NCI-H1048 (cell line): ENCODE results near the gene DENND4C.
A peak's percentile ranks its signal among the peaks of the same experiment; 100 is the strongest.
"Not testable (repeated sequence)": the region's sequence is repeated elsewhere in the genome, so short reads cannot be mapped to it uniquely, and the experiment has no call there.

Experiments
- DNase-seq: peaks from one replicate; lab custom pipeline; 2025; lab: John Stamatoyannopoulos, UW

DENND4C gene

GRCh38 chr9:19230355-19231125 is at the start of gene DENND4C:
Gene DENND4C (plus strand): TSS chr9:19230693. CDS start chr9:19276175, 45,482 bp downstream.
- peak; percentile 9 for DNase-seq

DNA sequence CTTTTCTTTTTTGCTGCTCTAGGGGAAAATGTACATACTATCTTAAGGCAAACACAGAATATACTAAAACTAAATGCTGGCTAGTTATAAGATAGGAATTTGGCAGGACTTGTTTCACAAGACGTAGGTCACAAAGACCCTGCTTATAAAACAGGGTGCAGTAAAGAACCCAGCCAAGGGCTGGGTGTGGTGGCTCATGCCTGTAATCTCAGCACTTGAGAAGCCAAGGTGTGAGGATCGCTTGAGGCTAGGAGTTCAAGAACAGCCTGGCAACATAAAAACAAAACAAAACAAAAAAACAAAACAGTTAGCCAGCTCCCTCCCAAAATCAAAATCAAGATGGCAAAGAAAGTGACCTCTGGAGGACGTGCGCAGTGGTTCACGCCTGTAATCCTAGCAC is 49.5 kb upstream of the DENND4C start:
- no peak for DNase-seq

DNA sequence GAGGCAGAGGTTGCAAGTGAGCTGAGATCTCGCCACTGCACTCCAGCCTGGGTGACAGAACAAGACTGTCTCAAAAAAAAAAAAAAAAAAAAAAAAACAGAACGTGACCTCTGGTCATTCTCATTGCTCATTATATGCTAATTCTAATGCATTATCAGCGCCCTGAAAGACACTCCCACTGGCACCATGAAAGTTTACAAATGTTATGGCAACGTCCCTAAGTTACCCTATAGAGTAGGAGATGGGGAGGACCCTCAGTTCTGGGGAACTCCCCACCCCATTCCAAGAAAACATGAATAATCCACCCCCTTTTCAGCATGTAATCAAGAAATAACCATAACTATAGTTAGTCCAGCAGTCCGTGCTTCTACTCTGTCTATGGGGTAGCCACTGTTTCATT is 48.9 kb upstream of the DENND4C start:
- no peak for DNase-seq

GRCh38 chr9:19184144-19184917 is 46.2 kb upstream of the DENND4C start:
- no peak for DNase-seq

DNA sequence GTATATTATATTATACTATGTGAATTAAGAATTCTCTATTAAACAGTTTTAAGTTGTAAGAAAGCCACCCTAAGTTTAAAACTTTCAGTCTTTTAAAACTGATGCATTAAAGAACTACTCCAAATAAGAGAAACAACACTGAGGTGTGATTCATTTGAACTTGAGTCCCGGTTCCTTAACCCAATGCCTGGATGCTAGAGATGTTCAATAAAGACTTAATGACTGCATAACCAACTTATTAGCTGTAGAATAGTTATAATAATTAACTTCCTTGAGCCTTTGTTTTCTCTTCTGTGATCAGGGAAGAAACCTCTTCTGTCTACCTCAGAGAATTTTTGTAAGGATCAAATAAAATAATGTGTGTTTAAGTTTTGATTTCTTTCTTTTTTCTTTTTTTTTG is 45.3 kb upstream of the DENND4C start:
- DNase-seq: no peak

- no peak for DNase-seq
These were observed 44.3 kb upstream of the DENND4C start for GRCh38 chr9:19186232-19186631.

GRCh38 chr9:19188771-19189170 is 41.7 kb upstream of the DENND4C start:
- DNase-seq: no peak

- no peak for DNase-seq
These were observed 38.1 kb upstream of the DENND4C start for GRCh38 chr9:19192202-19193028.

- no peak for DNase-seq
These were observed 37.5 kb upstream of the DENND4C start for GRCh38 chr9:19193029-19193324.

- DNase-seq: not testable (repeated sequence)
These were observed 37.0 kb upstream of the DENND4C start for GRCh38 chr9:19193358-19193973.

DNA sequence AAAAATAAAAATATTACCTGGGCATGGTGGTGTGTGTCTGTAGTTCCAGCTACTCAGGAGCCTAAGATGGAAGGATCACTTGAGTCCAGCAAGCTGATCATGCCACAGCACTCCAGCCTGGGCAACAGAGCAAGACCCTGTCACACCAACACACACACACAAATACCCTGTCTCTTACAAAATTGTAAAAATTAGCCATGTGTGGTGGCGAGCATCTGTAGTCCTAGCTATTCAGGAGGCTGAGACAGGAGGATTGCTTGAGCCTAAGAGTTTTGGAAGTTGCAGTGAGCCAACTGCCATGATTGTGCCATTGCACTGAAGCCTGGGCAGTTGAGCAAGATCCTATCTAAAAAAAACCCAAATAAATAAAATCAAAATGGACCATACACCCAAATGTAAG is 32.1 kb upstream of the DENND4C start:
- DNase-seq: no peak

- DNase-seq: no peak
These were observed 31.5 kb upstream of the DENND4C start for GRCh38 chr9:19199012-19199411.

DNA sequence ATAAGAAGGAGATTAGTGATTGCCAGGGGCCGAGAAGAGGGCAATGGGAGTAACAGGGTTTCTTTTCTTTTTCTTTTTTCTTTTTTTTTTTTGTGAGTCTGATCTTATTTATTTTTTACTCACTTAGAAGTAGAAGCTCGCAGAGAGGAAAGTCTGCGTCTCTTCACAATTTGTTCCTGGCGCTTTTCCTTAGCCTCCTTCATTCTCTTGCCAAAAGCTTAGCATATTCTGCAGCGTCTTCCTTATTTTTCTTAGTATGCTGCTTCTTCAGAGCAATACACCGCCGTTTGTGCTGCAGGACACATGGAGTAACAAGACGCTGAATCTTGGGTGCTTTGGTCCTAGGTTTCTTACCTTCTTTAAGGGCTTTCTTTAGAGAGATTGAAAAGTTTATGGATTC is 30.3 kb upstream of the DENND4C start:
- no peak for DNase-seq

GRCh38 chr9:19201899-19202891 is 28.3 kb upstream of the DENND4C start:
- no peak for DNase-seq

DNA sequence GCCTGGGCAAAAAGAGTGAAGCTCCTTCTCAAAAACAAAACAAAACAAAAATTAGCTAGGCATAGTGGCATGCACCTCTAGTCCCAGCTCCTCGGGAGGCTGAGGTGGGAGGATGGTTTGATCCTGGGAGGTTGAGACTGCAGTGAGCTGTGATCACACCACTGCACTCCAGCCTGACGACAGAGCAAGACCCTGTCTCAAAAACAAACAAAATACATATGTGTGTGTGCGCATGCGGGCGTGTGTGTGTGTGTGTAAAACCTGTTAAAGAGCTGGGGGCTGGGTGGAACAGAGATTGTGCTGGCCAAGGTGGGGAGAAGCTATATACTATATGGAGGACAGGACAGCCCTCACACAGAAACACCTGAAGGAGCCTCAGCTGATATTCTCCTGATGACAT is 27.4 kb upstream of the DENND4C start:
- DNase-seq: no peak

DNA sequence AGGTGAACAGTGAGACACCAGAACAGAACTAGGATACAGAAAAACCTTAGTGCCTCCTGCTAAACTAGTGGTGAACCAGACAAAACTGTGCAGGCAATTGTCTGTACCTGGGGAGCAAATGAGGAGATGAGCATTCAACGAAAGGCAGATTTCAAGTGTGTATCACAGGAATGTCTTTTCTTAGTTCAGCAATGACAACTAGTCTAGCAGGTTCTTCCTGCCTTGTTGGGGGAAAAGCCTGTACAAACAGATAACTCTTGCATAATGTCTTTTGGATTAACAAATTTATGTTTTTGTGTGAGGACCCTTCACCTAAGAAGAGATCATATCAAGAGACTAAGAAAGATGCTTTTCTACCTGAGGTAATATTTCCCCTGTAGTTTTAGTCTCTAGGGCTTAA is 21.8 kb upstream of the DENND4C start:
- no peak for DNase-seq

- no peak for DNase-seq
These were observed 21.3 kb upstream of the DENND4C start for GRCh38 chr9:19209188-19209587.

- DNase-seq: no peak
These were observed 16.7 kb upstream of the DENND4C start for GRCh38 chr9:19213823-19214222.

GRCh38 chr9:19216466-19216865 is 14.0 kb upstream of the DENND4C start:
- no peak for DNase-seq

- no peak for DNase-seq
These were observed 9.2 kb upstream of the DENND4C start for GRCh38 chr9:19221326-19221725.

DNA sequence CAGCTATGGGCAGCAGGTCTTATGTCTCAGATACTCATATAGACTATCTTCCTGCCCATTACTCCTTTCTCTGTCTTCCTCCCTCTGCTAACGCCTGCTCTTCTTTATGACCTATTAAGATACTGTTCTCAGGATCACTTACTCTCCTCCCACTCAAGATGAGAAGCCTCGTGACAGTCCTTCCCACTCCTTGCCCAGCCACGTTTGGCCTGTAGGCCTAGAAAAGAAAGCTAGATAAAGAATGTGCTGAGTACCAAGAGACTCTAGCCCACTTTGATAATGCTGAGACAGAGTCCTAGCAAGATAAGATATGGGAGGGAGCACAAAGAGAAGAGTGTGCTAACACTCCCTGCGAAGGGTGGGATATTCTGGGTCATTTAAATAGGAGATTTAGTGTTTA is 6.8 kb upstream of the DENND4C start:
- DNase-seq: no peak
